Caco-2 (cell line): ENCODE data around the gene MUC5AC. TPM values are rescaled to one million over a fixed set of nuclear protein-coding genes. Genes with fewer than 3 reads are reported as not detected.

ENCODE experiments used
- BruUV-seq: library from RNA; stranded (reverse); fragments of 400-500 nt; replicated peaks from 2 replicates; lab custom pipeline; 2021; lab: Mats Ljungman, UMichigan
- CTCF ChIA-PET: fragments of 300-600 bp; sonication (Branson Sonifier 250); formaldehyde crosslinking; loops from one replicate; lab custom pipeline; 2022; ENCODE audit warnings: antibody characterized with exemption; lab: Charles Lee
- POLR2A ChIA-PET: fragments of 300-600 bp; sonication (Branson Sonifier 250); formaldehyde crosslinking; loops from one replicate; lab custom pipeline; 2022; ENCODE audit warnings: antibody characterized with exemption; lab: Charles Lee
- DNase-seq, 2 experiments: peaks; one replicate each; pipeline versions ENCODE4 v3.0.0 to v3.0.0-alpha.2; 2020 to 2022
- H3K27me3 ChIP-seq: replicated peaks from 2 replicates; pipeline ENCODE4 v1.6.0; 2011; ENCODE audit warnings: low read length; ENCODE audit not compliant: control insufficient read depth, insufficient read depth
- H3K36me3 ChIP-seq: 2 replicates; pipeline ENCODE4 v1.5.1; 2011; ENCODE audit warnings: low read length; ENCODE audit not compliant: control insufficient read depth, insufficient read depth
- H3K4me1 ChIP-seq: fragments of 250-450 bp; sonication (Bioruptor Pico); 2 replicates; pipeline ENCODE4 v1.5.1; 2020; ENCODE audit warnings: mild to moderate bottlenecking
- H3K4me3 ChIP-seq: 2 replicates; pipeline ENCODE4 v1.5.1; 2011; ENCODE audit warnings: low read depth, mild to moderate bottlenecking, control low read depth, low read length
- H3K9me3 ChIP-seq: fragments of 250-450 bp; sonication (Bioruptor Pico); 2 replicates; pipeline ENCODE4 v1.5.1; 2020; ENCODE audit warnings: mild to moderate bottlenecking, moderate library complexity
- H3K27ac Mint-ChIP-seq: one replicate; pipeline ENCODE4 v1.8.0; 2022; ENCODE audit warnings: mixed read lengths; ENCODE audit not compliant: unreplicated experiment
- H3K27me3 Mint-ChIP-seq: one replicate; pipeline ENCODE4 v1.8.0; 2022; ENCODE audit warnings: mixed read lengths; ENCODE audit not compliant: insufficient read depth, unreplicated experiment
- H3K36me3 Mint-ChIP-seq: one replicate; pipeline ENCODE4 v1.8.0; 2022; ENCODE audit warnings: mild to moderate bottlenecking, mixed read lengths; ENCODE audit not compliant: insufficient read depth, unreplicated experiment
- H3K4me1 Mint-ChIP-seq: one replicate; pipeline ENCODE4 v1.8.0; 2022; ENCODE audit warnings: low read depth, mixed read lengths; ENCODE audit not compliant: unreplicated experiment
- H3K4me3 Mint-ChIP-seq: one replicate; pipeline ENCODE4 v1.8.0; 2022; ENCODE audit warnings: mild to moderate bottlenecking, moderate library complexity, mixed read lengths; ENCODE audit not compliant: unreplicated experiment
- H3K9me3 Mint-ChIP-seq: one replicate; pipeline ENCODE4 v1.8.0; 2022; ENCODE audit warnings: mixed read lengths; ENCODE audit not compliant: unreplicated experiment
- intact Hi-C: fragments of 100-400 bp; cut with micrococcal nuclease; formaldehyde crosslinking; loops from one replicate; pipeline ENCODE4 v1.10.0; 2022; ENCODE audit not compliant: unreplicated experiment
- total RNA-seq: library from RNA; stranded (reverse); gene quantifications from 2 replicates; pipeline ENCODE4 v1.2.3, GENCODE V29; 2022
- TF ChIP-seq, protein P1 (sequence below), 2 experiments: fragments of 200-600 bp in 1 of 2; IDR thresholded peaks; 1 replicate in 1 of 2; 2 replicates in 1 of 2; pipeline versions ENCODE4 v1.5.1 to v1.8.0; 2011 to 2022; ENCODE audit warnings: antibody characterized with exemption in 1 of 2, control low read depth in 1 of 2, inconsistent platforms in 1 of 2, low read depth in 1 of 2, low read length in 1 of 2, mild to moderate bottlenecking in 1 of 2, moderate library complexity in 1 of 2; ENCODE audit not compliant: insufficient read depth in 1 of 2, severe bottlenecking in 1 of 2, unreplicated experiment in 1 of 2

The MUC5AC gene
- total RNA-seq, 1 experiment from 2014 or later = 0.25 TPM

DNA sequence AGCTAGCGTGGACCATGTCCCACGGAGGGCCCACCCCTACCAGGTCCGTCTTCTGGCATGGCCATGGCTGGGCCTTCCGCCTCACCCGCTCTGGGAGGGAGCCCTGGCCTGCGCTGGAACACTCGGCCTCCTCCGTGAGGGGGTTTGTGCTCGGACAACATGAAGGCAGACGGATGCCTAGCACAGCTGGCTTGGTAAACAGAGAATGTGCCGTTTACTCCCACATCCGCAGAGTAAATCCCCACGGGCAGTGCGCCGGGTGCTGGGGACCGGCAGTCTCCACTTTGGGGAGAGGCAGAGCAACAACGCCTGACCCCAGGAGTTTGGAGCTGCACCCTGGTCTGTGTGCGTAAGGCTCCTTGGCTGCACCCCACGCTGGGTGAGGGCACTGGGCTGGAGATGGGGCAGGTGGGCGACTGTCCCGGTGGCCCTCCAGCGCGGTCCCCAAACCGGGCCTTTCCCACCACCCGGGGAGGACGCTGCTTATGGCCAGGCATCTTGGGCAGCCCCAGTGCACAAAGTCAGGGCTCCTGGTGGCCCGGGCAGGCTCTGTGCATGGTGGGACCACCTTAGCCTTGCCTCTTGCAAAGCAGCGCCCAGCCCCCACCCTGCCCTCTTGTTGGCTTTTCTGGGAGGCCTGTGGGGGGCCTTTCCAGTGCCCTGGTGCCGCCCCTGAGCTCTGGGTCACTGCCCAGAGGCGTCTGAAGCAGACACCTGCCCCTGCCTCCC lies 30.7 kb upstream of the MUC5AC start:
- ChIA-PET CTCF (no interaction called here), POLR2A (no interaction called here)
- Histone ChIP-seq H3K9me3 (no peaks in the 10 kb centered on the region), H3K4me3 (no peak overlapping the region), H3K36me3 (no peaks in the 10 kb centered on the region), H3K4me1 (no peaks in the 10 kb centered on the region), H3K27me3 (no peaks in the 10 kb centered on the region)
- TF ChIP-seq, protein P1, sequence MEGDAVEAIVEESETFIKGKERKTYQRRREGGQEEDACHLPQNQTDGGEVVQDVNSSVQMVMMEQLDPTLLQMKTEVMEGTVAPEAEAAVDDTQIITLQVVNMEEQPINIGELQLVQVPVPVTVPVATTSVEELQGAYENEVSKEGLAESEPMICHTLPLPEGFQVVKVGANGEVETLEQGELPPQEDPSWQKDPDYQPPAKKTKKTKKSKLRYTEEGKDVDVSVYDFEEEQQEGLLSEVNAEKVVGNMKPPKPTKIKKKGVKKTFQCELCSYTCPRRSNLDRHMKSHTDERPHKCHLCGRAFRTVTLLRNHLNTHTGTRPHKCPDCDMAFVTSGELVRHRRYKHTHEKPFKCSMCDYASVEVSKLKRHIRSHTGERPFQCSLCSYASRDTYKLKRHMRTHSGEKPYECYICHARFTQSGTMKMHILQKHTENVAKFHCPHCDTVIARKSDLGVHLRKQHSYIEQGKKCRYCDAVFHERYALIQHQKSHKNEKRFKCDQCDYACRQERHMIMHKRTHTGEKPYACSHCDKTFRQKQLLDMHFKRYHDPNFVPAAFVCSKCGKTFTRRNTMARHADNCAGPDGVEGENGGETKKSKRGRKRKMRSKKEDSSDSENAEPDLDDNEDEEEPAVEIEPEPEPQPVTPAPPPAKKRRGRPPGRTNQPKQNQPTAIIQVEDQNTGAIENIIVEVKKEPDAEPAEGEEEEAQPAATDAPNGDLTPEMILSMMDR (IDR thresholded peaks at IDR 0.05; ENCODE audit: insufficient read depth in 1 of 2, low read depth in 1 of 2, low read length in 1 of 2, severe bottlenecking in 1 of 2, unreplicated experiment in 1 of 2) = no peak
- DNase-seq = no peak
- no peak overlapping the region for H3K4me3 Mint-ChIP-seq
- H3K4me1 Mint-ChIP-seq = no peaks in the 10 kb centered on the region
- BruUV-seq = no TSS peak
- no peak overlapping the region for H3K27ac Mint-ChIP-seq
- H3K9me3 Mint-ChIP-seq = peaks cover 16% of the 10 kb centered on the region
- no peaks in the 10 kb centered on the region for H3K36me3 Mint-ChIP-seq
- H3K27me3 Mint-ChIP-seq = peaks cover 14% of the 10 kb centered on the region
- intact Hi-C loops = no loop called here

DNA sequence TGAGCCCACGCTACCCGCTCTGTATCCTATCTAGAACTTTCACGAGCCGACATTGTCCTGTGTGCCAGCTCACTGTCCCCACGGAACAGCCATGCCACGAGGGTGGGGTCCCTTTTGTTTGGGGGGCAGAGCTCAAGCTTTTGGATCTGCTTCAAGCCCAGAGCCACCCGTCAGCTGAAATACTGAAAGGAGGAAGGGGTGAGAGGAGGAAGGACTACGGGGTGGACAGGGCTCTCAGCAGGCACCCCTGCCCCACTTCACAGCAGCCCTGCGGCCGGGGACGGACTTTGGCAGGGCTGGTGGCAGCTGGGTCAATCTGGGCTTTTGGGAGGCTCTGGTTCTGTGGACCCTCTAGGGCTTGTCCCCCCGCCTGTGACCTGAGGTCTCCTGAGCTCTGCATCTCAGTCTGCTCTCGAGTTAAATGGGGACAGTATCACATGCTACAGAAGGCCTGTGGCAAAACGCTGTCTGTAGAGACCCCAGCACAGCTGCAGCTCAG lies 30.0 kb upstream of the MUC5AC start:
- intact Hi-C loops = no loop called here
- ChIA-PET POLR2A (no interaction called here), CTCF (interaction anchor here (0.6 kb wide), 1 partner anchor 1177 kb away, joined by 6 read pairs; no protein-coding TSS in a partner anchor)
- H3K4me1 Mint-ChIP-seq = no peaks in the 10 kb centered on the region
- BruUV-seq = no TSS peak
- Histone ChIP-seq H3K4me3 (no peak overlapping the region), H3K36me3 (no peaks in the 10 kb centered on the region), H3K9me3 (no peaks in the 10 kb centered on the region), H3K27me3 (no peaks in the 10 kb centered on the region), H3K4me1 (no peaks in the 10 kb centered on the region)
- peaks cover 20% of the 10 kb centered on the region for H3K9me3 Mint-ChIP-seq
- no peak overlapping the region for H3K4me3 Mint-ChIP-seq
- TF ChIP-seq, protein P1 (IDR thresholded peaks at IDR 0.05; ENCODE audit: insufficient read depth in 1 of 2, low read depth in 1 of 2, low read length in 1 of 2, severe bottlenecking in 1 of 2, unreplicated experiment in 1 of 2) = no peak
- no peaks in the 10 kb centered on the region for H3K36me3 Mint-ChIP-seq
- no peak for DNase-seq
- H3K27ac Mint-ChIP-seq = no peak overlapping the region
- peaks cover 14% of the 10 kb centered on the region for H3K27me3 Mint-ChIP-seq

DNA sequence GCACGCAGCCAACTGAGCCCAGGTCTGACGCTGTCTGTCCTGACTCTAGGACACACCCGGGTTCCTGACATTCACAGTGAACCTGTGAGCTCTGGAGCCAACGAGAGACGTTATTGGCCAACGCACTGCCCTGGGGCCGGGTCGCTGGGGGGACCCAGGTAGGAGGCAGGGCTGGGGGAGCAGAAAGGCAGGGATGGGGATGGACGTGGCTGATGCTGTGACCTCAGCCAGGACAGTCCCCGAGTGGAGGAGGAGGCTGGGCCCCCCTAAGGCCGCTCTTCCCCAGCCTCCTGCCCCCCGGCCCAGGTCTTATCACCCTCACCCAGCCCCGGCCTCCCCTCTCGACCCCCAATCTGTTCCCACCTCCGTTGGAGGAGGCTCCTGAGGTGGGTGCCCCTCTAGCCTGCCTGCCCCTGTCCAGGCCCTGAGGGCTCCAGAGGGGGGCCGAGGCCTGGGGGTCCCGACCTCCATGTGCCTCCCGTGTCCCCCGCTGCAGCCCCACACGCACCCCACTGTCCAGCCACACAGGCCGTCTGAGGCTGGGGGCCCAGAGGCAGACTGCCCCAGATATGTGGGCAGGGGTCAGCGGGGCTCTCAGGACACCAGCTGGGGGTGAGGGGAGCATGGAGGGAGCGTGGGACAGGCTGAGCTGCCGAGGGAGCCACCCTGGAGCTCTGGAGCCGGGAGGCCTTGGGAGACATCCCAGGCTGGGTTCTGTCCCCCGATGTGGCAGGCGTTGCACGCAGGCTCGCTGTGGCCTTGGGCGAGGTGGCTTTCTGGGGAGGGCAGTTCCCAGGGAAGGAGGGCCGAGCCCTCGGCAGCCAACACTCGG lies 29.2 kb upstream of the MUC5AC start:
- Mint-ChIP-seq H3K4me1 (no peaks in the 10 kb centered on the region), H3K27ac (no peak overlapping the region), H3K36me3 (no peaks in the 10 kb centered on the region), H3K4me3 (no peak overlapping the region), H3K9me3 (peaks cover 26% of the 10 kb centered on the region), H3K27me3 (peaks cover 8% of the 10 kb centered on the region)
- ChIA-PET POLR2A (no interaction called here), CTCF (interaction anchor here (0.6 kb wide), 1 partner anchor 1176 kb away, joined by 6 read pairs; no protein-coding TSS in a partner anchor)
- Histone ChIP-seq H3K36me3 (no peaks in the 10 kb centered on the region), H3K4me3 (no peak overlapping the region), H3K27me3 (no peaks in the 10 kb centered on the region), H3K4me1 (no peaks in the 10 kb centered on the region), H3K9me3 (no peaks in the 10 kb centered on the region)
- TF ChIP-seq, protein P1 (IDR thresholded peaks at IDR 0.05; ENCODE audit: insufficient read depth in 1 of 2, low read depth in 1 of 2, low read length in 1 of 2, severe bottlenecking in 1 of 2, unreplicated experiment in 1 of 2) = no peak
- BruUV-seq = no TSS peak
- DNase-seq = peak in 1 of 2 experiments; percentile 36
- intact Hi-C loops = no loop called here
